Sciatic nerve (tissue), 2 donors: ENCODE measurements around the gene KRT78. TPM values are rescaled to one million over a fixed set of nuclear protein-coding genes. Genes with fewer than 3 reads are reported as not detected.
"Not testable (repeated sequence)": the region's sequence is repeated elsewhere in the genome, so short reads cannot be mapped to it uniquely, and the experiment has no call there.

ENCODE experiments used
- ATAC-seq: fragments of 200-7000 bp; cut with Tn5 transposase; one replicate; pipeline ENCODE4 v1.9.1; 2020; ENCODE audit warnings: mild to moderate bottlenecking, moderate library complexity
- DNase-seq: peaks from one replicate; pipeline ENCODE4 v3.0.0-alpha.2; 2020; ENCODE audit warnings: low spot score
- intact Hi-C: fragments of 100-400 bp; cut with DNase I; formaldehyde crosslinking; loops from one replicate; pipeline ENCODE4 v1.14.2; 2022
- total RNA-seq: library from RNA; stranded (reverse); fragmentation: NEBNext Ultra II Directional; extraction: Animal tissue kit (Norgen Biotek cat#: 25700); gene quantifications from one replicate; pipeline ENCODE4 v1.2.1, GENCODE V29; 2021
- donor health status: DM: no; HTN: no; CAD: no.
- donor health status: DM: no; HTN: no; CAD: no.

Gene KRT78
- total RNA-seq, 1 donor from 2014 or later = not detected

GRCh38 chr12:52805739-52806138, 43.1 kb downstream of the KRT78 start:
- ATAC-seq (no peak), DNase-seq (no peak)
- intact Hi-C loops = no loop called here

- DNase-seq (no peak), ATAC-seq (no peak)
- intact Hi-C loops = no loop called here
Measured at GRCh38 chr12:52805000-52805399, 43.8 kb downstream of the KRT78 start.

GRCh38 chr12:52802442-52802841, 46.4 kb downstream of the KRT78 start:
- intact Hi-C loops = no loop called here

GRCh38 chr12:52801773-52802172, 47.0 kb downstream of the KRT78 start:
- intact Hi-C loops = no loop called here
- ATAC-seq (no peak), DNase-seq (no peak)

More at GRCh38 chr12:52802442-52802841, 46.4 kb downstream of the KRT78 start:
- no peak for ATAC-seq
- no peak for DNase-seq

GRCh38 chr12:52800259-52800917, 48.4 kb downstream of the KRT78 start:
- intact Hi-C loops = no loop called here
- ATAC-seq = no peak
- DNase-seq = no peak

- intact Hi-C loops = no loop called here
- ATAC-seq (no peak), DNase-seq (no peak)
Measured at GRCh38 chr12:52799505-52800211, 49.1 kb downstream of the KRT78 start.

- DNase-seq (no peak), ATAC-seq (no peak)
- intact Hi-C loops = no loop called here
Measured at GRCh38 chr12:52798671-52799504, 49.9 kb downstream of the KRT78 start.

- ATAC-seq (no peak), DNase-seq (no peak)
- intact Hi-C loops = no loop called here
Measured at GRCh38 chr12:52798003-52798670, 50.7 kb downstream of the KRT78 start.

GRCh38 chr12:52797529-52797894, 51.3 kb downstream of the KRT78 start:
- intact Hi-C loops = loop anchor here (2.0 kb wide), 1 partner anchor 99 kb away; no protein-coding TSS in a partner anchor
- DNase-seq (no peak), ATAC-seq (no peak)

GRCh38 chr12:52796839-52797528, 51.8 kb downstream of the KRT78 start:
- ATAC-seq = no peak
- no peak for DNase-seq
- intact Hi-C loops = loop anchor here (2.0 kb wide), 1 partner anchor 100 kb away; no protein-coding TSS in a partner anchor

GRCh38 chr12:52796429-52796794, 52.4 kb downstream of the KRT78 start:
- intact Hi-C loops = loop anchor here (2.0 kb wide), 1 partner anchor 100 kb away; no protein-coding TSS in a partner anchor
- DNase-seq (no peak), ATAC-seq (no peak)

GRCh38 chr12:52795694-52796428, 52.9 kb downstream of the KRT78 start, which contains the start of gene KRT3:
Gene KRT3 (minus strand): TSS chr12:52796117. CDS start chr12:52796042, 75 bp downstream.
- intact Hi-C loops = loop anchor here (2.0 kb wide), 1 partner anchor 101 kb away; no protein-coding TSS in a partner anchor
- no peak for ATAC-seq
- no peak for DNase-seq

GRCh38 chr12:52795332-52795674, 53.5 kb downstream of the KRT78 start:
- DNase-seq, ATAC-seq, intact Hi-C loops: not testable (repeated sequence)

GRCh38 chr12:52794479-52795331, 54.1 kb downstream of the KRT78 start:
- intact Hi-C loops = no loop called here
- DNase-seq (no peak), ATAC-seq (no peak)

- ATAC-seq = no peak
- intact Hi-C loops = no loop called here
- no peak for DNase-seq
Measured at GRCh38 chr12:52792185-52793029, 56.4 kb downstream of the KRT78 start.
